GM21367 (cell line): ENCODE data around the gene UTP25.

Source experiments
- ATAC-seq: cut with Tn5 transposase; IDR thresholded peaks from one replicate; pipeline ENCODE4 v1.9.1; 2021; ENCODE audit not compliant: unreplicated experiment

The UTP25 gene

GRCh38 chr1:209805341-209805781, 22.4 kb upstream of the UTP25 start:
- ATAC-seq, result no peak

- ATAC-seq, result peak; percentile 95
These were observed 21.7 kb upstream of the UTP25 start, which contains the start of gene IRF6 for GRCh38 chr1:209805875-209806760. Gene IRF6 (minus strand): TSS chr1:209806142. CDS start chr1:209801413, 4,729 bp downstream.

GRCh38 chr1:209807509-209807908, 20.3 kb upstream of the UTP25 start:
- ATAC-seq, result no peak

- ATAC-seq, result no peak
These were observed 19.7 kb upstream of the UTP25 start for GRCh38 chr1:209808059-209808581.

GRCh38 chr1:209809611-209810010, 18.2 kb upstream of the UTP25 start:
- no peak for ATAC-seq

GRCh38 chr1:209810783-209811182, 17.0 kb upstream of the UTP25 start:
- ATAC-seq, result no peak

DNA sequence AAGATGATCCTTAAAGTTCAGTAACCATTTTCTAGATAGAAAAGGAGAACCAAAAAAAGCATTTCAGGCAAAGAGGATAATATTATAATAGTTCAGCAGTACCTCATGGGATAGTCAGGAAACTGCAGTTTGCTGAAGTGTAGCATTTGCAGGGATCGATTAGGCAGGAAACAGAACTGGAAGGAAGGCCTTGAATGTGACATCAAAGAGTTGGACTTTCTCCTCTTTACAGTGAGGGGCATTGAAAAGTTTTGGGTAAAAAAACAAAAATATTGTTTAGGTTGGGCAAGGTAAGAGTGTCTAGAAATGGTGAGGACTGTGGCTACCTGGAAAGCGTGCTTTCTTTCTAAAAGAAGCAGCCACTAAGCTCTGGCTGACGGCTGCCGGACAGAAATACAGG, 13.9 kb upstream of the UTP25 start:
- ATAC-seq, result no peak

DNA sequence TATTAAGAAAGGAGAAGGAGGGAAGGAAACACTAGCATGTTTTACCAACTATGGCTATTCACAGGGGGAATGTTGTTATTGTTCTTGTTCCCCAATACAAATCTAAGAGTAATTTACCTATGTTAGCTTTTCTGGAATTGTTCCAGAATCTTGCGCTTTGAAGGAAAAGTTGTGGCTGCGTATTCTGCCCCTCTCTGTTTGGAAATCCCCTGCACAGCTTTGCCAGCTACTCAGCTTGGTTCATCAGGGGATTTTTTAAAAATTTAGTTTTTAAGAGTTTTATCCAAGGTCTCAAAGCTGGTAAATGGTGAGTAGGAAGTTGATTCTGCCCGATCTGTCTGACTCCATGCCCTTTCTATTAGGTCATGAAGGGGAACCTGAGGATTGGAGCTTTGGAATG, 12.3 kb upstream of the UTP25 start:
- no peak for ATAC-seq

- no peak for ATAC-seq
These were observed 11.8 kb upstream of the UTP25 start for GRCh38 chr1:209815931-209816341.

DNA sequence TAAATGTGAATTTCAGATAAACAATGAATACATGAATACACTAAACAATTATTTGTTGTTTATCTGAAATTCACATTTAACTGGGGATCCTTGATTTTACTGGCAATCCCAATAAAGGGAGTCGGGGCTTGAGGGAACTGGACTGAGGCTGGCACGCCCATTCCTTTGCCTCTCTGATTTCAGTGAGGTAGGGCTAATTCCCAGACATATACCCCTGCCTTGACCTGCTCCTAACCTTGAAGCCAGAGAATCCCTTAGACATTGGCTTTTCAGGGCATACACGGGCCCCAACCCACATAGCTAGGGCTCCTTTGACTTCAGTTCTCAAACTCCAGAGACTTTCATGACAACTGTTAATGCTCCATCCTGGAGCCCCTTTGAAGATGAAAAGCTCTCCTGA, 10.8 kb upstream of the UTP25 start:
- ATAC-seq, result no peak

GRCh38 chr1:209817691-209818090, 10.1 kb upstream of the UTP25 start:
- no peak for ATAC-seq

GRCh38 chr1:209819058-209819457, 8.7 kb upstream of the UTP25 start:
- ATAC-seq, result no peak

DNA sequence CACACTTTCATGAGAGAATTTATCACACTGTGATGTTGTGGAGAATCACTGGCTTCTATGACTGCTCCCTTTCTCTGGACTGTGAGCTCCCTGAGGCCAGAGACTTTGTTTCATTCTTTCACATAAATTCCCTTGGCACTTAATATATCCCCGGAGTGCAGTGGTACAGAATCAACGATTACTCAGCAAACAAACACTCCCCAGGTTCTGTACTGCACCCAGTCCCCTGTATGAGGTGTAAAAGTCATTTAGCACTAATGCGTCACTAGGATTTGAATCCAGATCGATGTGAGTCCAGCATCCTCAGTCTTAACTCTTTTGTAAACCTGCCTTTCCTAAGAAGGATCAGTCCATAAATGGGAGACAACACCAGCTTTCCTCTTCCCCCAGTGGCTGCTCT, 6.8 kb upstream of the UTP25 start:
- ATAC-seq, result no peak

- no peak for ATAC-seq
These were observed 5.1 kb upstream of the UTP25 start for GRCh38 chr1:209822706-209823105.

- peak; percentile 38 for ATAC-seq
These were observed 4.4 kb upstream of the UTP25 start for GRCh38 chr1:209823143-209824041.

GRCh38 chr1:209825591-209826434, 2.0 kb upstream of the UTP25 start:
- no peak for ATAC-seq

DNA sequence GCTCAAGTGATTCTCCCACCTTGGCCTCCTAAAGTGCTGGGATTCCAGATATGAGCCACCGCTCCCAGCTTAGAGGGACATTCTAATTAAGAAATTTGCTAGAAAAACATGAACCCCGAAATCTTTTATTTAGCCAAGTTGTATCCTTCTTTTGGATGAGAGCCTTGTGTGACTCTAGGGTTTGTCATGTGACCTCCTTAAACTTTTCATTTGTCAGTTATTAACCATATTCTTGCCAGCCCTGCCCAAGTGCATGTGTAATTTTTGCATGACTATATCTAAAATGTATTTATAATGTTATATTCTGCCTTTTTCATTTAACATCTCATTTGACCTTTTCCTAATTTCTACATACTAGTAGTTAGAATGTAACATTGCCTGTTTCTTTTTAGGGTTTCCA, 1.9 kb downstream of the UTP25 start:
- ATAC-seq, result no peak

GRCh38 chr1:209830722-209831121, 3.0 kb downstream of the UTP25 start:
- ATAC-seq, result no peak

DNA sequence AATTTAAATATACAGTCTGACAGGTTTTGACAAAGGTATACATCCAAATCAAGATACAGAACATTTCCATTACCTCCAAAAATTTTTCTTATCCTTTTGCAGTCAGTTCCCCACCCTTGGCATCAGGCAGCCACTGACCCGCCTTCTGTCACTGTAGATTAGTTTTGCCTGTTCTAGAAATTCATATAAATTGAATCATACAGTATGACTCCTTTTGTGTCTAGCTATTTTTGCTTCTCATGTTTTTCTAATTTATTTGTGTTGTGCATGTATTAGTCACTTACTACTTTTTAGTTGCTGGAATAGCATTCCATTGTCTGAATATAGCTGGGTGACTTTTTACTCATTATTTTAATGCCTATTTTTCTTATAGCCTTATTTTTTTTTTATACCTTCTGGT, 3.8 kb downstream of the UTP25 start:
- no peak for ATAC-seq

GRCh38 chr1:209835782-209836298, 8.1 kb downstream of the UTP25 start:
- ATAC-seq, result no peak
